ENCODE measurements around the gene JPH4. TPM values are rescaled to one million over a fixed set of nuclear protein-coding genes. Genes with fewer than 3 reads are reported as not detected.

The JPH4 gene
- total RNA-seq, result not detected in 2 replicates
- 0.06 TPM in 1 of 2 replicates, not detected in the other for polyA plus RNA-seq
- not detected in 2 replicates for polyA plus RNA-seq (2011; cell fraction: cytosol; rRNA removed)
- 0.08 TPM in 1 of 2 replicates, not detected in the other for polyA plus RNA-seq (2011; cell fraction: nucleus; rRNA removed)
- polyA plus RNA-seq (2012), result 0.10 TPM in 1 of 2 replicates, not detected in the other
- polyA minus RNA-seq, result not detected in 2 replicates
- not detected for polyA minus RNA-seq (2011; cell fraction: cytosol; rRNA and poly(A)+ RNA removed)
- polyA minus RNA-seq (2011; cell fraction: nucleus; rRNA and poly(A)+ RNA removed), result not detected in 2 replicates
- not detected for Bru-seq, nascent RNA
- not detected for BruChase-seq, experiment 1, labeled RNA remaining after a 6-hour chase
- percentile 8 among the genes with signal in this experiment for BruChase-seq, experiment 2, labeled RNA remaining after a 2-hour chase
- long read RNA-seq, result 0 reads

DNA sequence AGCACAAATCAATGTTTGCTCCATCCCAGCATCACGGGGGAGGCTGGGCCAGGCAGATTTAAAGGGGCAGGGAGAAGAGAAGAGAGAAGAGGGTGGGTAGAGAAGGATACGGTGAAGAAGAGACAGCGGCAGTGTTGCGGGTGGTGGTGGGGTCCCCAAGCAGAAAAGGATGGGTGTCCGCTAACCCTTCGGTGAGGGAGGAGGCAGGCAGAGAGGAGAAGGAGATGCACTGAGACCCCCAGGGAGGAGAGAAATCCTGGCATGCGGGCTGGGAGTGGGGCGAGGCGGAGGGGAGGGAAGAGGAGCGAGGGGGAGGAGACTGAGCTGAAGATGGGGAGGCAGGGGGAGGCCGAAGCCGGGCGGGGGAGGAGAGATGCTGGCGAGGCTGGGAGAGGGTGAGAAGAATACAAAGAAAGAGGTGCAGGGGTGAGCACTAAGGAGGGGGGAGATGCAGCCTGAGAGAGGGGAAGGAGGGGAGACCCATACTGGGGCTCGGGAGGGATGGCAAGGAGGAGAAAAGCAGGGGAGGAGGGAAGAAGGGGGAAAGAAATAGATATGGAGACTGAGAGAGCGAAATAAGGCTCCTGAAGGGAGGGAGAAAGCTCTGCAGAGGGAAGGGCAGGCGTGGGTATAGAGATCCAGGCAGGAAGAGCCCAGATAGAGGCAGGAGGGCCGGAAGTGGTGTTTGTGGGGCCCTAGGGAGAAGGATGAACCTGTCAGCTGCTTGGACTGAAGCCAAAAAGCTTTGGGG, at the start of gene JPH4:
Gene JPH4 (minus strand): TSS at position 231 of the 751 bp plus-strand sequence. CDS start 1,337 bp downstream, outside the sequence.
- H3K9me1 ChIP-seq (replicated peaks; ENCODE audit: control insufficient read depth, extremely low read depth, insufficient read depth, low read length), result no peaks in the 10 kb centered on the region
- dilution Hi-C loops (cut with MboI; ENCODE audit: extremely low pct_ligation_motif_present, low sequenced_read_pairs), result no loop called here
- H3K9me3 ChIP-seq (replicated peaks; ENCODE audit: control insufficient read depth, insufficient read depth, low read length), result no peaks in the 10 kb centered on the region
- peak; percentile 19 for TF ChIP-seq EZH2 (IDR thresholded peaks at IDR 0.05; ENCODE audit: borderline replicate concordance, low read depth, low read length, severe bottlenecking)
- no peak for TF ChIP-seq GATA2 (IDR thresholded peaks at IDR 0.05; ENCODE audit: insufficient read depth, insufficient read length, low read depth, low read length)
- no peak within 1 kb of the TSS for H3K27ac ChIP-seq (ENCODE audit: insufficient read depth, low read depth, low read length)
- no peak for FAIRE-seq
- no TSS peak for BruUV-seq (replicated peaks)
- POLR2A ChIA-PET, result no interaction called here
- H3K4me3 ChIP-seq (replicated peaks in 1 of 3; ENCODE audit: insufficient read depth in 1 of 3, low read depth in 1 of 3, low read length in 3 of 3), result no peak within 1 kb of the TSS
- no peak within 1 kb of the TSS for H3K9ac ChIP-seq (replicated peaks; ENCODE audit: extremely low read depth, insufficient read depth, low read length)
- no peaks in the 10 kb centered on the region for H3K4me1 ChIP-seq (ENCODE audit: control insufficient read depth, extremely low read depth, insufficient read depth, low read length)
- CTCF ChIA-PET, result interaction anchor here (2.1 kb wide), 1 partner anchor 10 kb away, joined by 5 read pairs; no protein-coding TSS in a partner anchor
- H4K20me1 ChIP-seq (replicated peaks; ENCODE audit: control insufficient read depth, extremely low read depth, insufficient read depth, low read length), result no peaks in the 10 kb centered on the region
- no peak within 1 kb of the TSS for H2AFZ ChIP-seq (ENCODE audit: low read depth, low read length)
- no peak within 1 kb of the TSS for H3K4me2 ChIP-seq (ENCODE audit: insufficient read depth, low read length)
- intact Hi-C loops (cut with micrococcal nuclease), result no loop called here
- no peak for DNase-seq (ENCODE audit: low read depth, low spot score)
- no peaks in the 10 kb centered on the region for H3K36me3 ChIP-seq (ENCODE audit: control insufficient read depth in 2 of 2, extremely low read depth in 1 of 2, insufficient read depth in 2 of 2, low read length in 2 of 2)
- peaks cover 34 to 49% of the 10 kb centered on the region in 2 experiments for H3K27me3 ChIP-seq (ENCODE audit: control insufficient read depth in 2 of 2, insufficient read depth in 2 of 2, low read length in 2 of 2)
- no peaks in the 10 kb centered on the region for H3K79me2 ChIP-seq (ENCODE audit: control insufficient read depth, insufficient read depth, low read length)

DNA sequence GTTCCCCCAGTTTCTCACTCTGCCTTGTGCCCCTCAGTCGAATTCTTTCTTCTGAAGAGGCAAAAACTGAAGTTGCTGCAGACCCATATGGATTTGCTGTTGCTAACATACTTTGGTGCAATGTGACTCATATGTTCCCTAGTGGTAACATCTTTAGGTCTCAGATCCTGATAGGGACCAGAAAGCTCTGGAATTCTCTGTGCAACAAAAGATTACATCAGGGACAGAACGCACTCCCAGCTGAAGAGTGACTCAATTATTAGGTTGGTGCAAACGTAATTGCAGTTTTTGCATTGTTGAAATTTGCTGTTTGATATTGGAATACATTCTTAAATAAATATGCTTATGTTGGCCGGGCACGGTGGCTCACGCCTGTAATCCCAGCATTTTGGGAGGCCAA, 49.4 kb upstream of the JPH4 start:
- TF ChIP-seq, protein P1, sequence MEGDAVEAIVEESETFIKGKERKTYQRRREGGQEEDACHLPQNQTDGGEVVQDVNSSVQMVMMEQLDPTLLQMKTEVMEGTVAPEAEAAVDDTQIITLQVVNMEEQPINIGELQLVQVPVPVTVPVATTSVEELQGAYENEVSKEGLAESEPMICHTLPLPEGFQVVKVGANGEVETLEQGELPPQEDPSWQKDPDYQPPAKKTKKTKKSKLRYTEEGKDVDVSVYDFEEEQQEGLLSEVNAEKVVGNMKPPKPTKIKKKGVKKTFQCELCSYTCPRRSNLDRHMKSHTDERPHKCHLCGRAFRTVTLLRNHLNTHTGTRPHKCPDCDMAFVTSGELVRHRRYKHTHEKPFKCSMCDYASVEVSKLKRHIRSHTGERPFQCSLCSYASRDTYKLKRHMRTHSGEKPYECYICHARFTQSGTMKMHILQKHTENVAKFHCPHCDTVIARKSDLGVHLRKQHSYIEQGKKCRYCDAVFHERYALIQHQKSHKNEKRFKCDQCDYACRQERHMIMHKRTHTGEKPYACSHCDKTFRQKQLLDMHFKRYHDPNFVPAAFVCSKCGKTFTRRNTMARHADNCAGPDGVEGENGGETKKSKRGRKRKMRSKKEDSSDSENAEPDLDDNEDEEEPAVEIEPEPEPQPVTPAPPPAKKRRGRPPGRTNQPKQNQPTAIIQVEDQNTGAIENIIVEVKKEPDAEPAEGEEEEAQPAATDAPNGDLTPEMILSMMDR (IDR thresholded peaks at IDR 0.05; ENCODE audit: extremely low read depth in 1 of 2, insufficient read depth in 1 of 2, low read depth in 1 of 2, low read length in 2 of 2), result no peak
- TF ChIP-seq POLR2AphosphoS5 (IDR thresholded peaks at IDR 0.05; ENCODE audit: insufficient read depth, low read depth, low read length) (no peak), EZH2 (IDR thresholded peaks at IDR 0.05; ENCODE audit: borderline replicate concordance, low read depth, low read length, severe bottlenecking) (no peak), MYC (IDR thresholded peaks at IDR 0.05; ENCODE audit: low read depth, low read length) (no peak), FOS (IDR thresholded peaks at IDR 0.05; ENCODE audit: borderline replicate concordance, insufficient read depth, low read length) (no peak), GATA2 (IDR thresholded peaks at IDR 0.05; ENCODE audit: insufficient read depth, insufficient read length, low read depth, low read length) (no peak), POLR2A (IDR thresholded peaks at IDR 0.05; ENCODE audit: low read depth, low read length) (no peak)
- TF ChIP-seq, protein P2, sequence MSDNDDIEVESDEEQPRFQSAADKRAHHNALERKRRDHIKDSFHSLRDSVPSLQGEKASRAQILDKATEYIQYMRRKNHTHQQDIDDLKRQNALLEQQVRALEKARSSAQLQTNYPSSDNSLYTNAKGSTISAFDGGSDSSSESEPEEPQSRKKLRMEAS (IDR thresholded peaks at IDR 0.05; ENCODE audit: insufficient read depth, insufficient read length), result no peak
- no TSS peak for BruUV-seq (replicated peaks)
- intact Hi-C loops (cut with micrococcal nuclease) (no loop called here), dilution Hi-C loops (cut with MboI; ENCODE audit: extremely low pct_ligation_motif_present, low sequenced_read_pairs) (no loop called here)
- Histone ChIP-seq H3K4me3 (replicated peaks in 1 of 3; ENCODE audit: insufficient read depth in 1 of 3, low read depth in 1 of 3, low read length in 3 of 3) (no peak overlapping the region), H4K20me1 (replicated peaks; ENCODE audit: control insufficient read depth, extremely low read depth, insufficient read depth, low read length) (no peaks in the 10 kb centered on the region), H2AFZ (ENCODE audit: low read depth, low read length) (no peak overlapping the region), H3K9ac (replicated peaks; ENCODE audit: extremely low read depth, insufficient read depth, low read length) (no peak overlapping the region), H3K4me2 (ENCODE audit: insufficient read depth, low read length) (no peak overlapping the region), H3K9me1 (replicated peaks; ENCODE audit: control insufficient read depth, extremely low read depth, insufficient read depth, low read length) (no peaks in the 10 kb centered on the region), H3K36me3 (ENCODE audit: control insufficient read depth in 2 of 2, extremely low read depth in 1 of 2, insufficient read depth in 2 of 2, low read length in 2 of 2) (no peaks in the 10 kb centered on the region), H3K4me1 (ENCODE audit: control insufficient read depth, extremely low read depth, insufficient read depth, low read length) (no peaks in the 10 kb centered on the region), H3K27ac (ENCODE audit: insufficient read depth, low read depth, low read length) (no peak overlapping the region), H3K9me3 (replicated peaks; ENCODE audit: control insufficient read depth, insufficient read depth, low read length) (no peaks in the 10 kb centered on the region), H3K79me2 (ENCODE audit: control insufficient read depth, insufficient read depth, low read length) (no peaks in the 10 kb centered on the region), H3K27me3 (ENCODE audit: control insufficient read depth in 2 of 2, insufficient read depth in 2 of 2, low read length in 2 of 2) (no peaks in the 10 kb centered on the region)
- ChIA-PET CTCF (interaction anchor here (6.5 kb wide), 1 partner anchor 282 kb away, joined by 183 read pairs; no protein-coding TSS in a partner anchor), POLR2A (no interaction called here)
- no peak for DNase-seq (ENCODE audit: low read depth, low spot score)
- no peak for FAIRE-seq
